NCI-H748 (cell line): ENCODE results near the gene ZC3H12C.
"Not testable (repeated sequence)": the region's sequence is repeated elsewhere in the genome, so short reads cannot be mapped to it uniquely, and the experiment has no call there.

Source experiments
- DNase-seq: peaks from one replicate; lab custom pipeline; 2025; ENCODE audit not compliant: unreplicated experiment; lab: John Stamatoyannopoulos, UW

The ZC3H12C gene

GRCh38 chr11:110176366-110177085, 83.3 kb downstream of the ZC3H12C start:
- DNase-seq = no peak

- no peak for DNase-seq
These were observed 83.9 kb downstream of the ZC3H12C start for GRCh38 chr11:110177086-110177456.

GRCh38 chr11:110179064-110179463, 85.9 kb downstream of the ZC3H12C start:
- no peak for DNase-seq

DNA sequence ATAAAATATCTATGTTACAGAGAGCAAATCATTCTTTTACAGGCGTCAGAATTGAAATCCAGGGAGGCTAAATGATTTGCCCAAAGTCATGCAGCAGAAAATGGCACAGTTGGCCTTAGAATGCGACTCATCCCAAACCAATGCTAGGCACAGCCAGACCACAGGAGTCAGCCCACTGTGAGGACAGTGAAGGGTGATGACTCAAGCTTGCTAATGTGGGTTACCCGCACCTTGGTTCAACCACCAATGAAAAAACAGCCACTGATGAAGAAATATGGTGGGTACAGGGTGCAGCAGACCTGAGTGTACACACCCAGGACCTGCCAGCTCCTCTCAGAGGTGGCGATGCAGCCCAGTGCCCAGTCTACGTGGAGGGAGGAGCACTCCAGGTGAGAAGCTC, 89.7 kb downstream of the ZC3H12C start:
- DNase-seq = no peak

GRCh38 chr11:110184456-110184855, 91.3 kb downstream of the ZC3H12C start:
- DNase-seq = no peak

DNA sequence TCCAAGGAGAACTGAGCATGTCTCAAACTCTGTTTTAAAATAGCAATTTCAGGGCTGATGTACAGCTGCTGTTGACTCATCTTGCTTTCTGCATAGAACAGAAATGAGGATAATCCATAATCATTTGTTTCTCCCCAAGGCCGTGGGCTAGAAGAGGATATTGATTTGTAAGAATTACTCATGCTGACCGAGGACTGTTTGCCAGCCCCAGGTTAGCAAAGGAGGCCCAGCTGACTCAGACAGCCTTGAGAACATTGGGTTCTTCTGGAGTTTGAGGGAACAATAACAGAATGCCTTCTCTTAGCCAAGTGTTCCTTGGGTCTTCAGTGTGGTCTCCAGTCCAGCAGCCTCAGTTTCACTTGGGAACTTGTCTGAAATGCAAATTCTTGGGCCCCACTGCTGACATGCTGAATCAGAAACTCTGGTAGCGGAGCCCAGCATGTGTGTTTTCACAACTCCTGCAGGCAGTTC, 92.0 kb downstream of the ZC3H12C start:
- DNase-seq = no peak

DNA sequence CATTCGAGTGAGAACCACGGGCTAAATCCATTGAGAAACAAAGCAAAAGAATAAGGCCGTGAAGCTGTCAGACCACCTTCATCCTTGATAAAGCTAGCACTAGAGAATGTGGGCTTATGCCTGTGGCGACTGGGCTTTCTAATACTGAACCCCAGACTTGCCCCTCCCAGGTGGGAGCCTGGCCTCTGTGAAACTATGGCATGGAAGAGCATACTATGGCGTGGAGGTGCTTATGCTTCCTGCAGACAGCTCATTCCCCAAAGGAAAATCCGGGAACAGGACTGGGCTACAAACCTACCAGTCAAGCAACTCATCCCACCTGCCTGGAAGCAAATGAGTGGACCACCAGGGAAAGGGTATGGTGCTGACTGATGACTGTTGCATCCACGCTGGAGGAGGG, 92.4 kb downstream of the ZC3H12C start:
- DNase-seq = no peak

DNA sequence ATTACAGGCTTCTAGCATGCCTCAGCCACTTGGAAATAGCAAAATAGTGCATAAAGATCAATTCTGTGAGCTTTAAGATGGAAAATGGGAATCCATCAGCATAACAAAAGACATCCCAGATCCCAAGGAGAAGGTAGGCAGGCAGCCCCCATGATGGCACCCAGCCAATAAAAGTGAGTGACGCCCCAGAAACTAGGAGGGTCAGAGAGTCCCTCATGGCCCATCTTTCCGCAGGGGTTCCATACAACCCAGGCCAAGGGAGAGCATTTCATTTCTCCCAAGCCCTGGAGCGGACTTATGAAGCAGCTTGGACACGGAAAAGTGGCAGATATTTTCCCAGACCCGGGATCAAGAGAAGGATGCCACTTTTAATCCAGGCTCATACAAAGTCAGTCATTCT, 93.3 kb downstream of the ZC3H12C start:
- no peak for DNase-seq

DNA sequence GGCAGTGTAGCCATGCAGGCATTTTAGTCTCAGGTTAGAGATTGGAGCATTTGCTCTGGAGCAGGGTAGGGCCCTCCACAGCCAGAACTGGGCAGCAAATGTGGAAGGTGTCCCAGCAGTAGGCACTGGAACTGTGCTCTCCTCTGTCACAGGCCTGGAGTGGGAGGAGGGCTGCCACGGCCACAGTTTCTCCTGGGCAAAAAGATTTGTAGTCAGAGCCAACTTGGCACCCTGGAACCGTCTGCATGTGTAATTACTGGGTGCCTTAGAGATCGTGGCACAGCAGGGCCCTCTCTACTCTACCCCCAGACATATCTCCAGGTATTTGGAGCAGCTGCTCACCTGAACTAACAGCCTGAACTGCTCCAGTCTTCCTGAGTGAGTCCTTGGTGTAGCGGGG, 93.7 kb downstream of the ZC3H12C start:
- DNase-seq = no peak

DNA sequence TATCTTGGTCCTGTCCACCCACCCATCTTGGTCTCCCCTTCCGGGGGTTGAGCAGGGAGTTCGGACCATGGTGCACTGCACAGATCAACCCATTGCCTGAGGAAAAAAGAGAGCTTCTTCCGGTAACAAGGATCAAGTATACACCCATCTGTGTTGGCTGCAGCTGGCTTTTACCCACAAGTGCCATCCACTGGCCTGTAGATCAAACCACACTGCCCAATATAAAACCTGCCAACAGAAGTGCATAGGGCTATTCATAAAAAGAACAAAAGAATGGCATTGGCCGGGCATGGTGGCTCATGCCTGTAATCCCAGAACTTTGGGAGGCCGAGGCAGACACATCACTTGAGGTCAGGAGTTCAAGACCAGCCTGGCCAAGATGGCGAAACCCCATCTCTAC, 94.5 kb downstream of the ZC3H12C start:
- DNase-seq = no peak

GRCh38 chr11:110190885-110191284, 97.7 kb downstream of the ZC3H12C start:
- DNase-seq = no peak

DNA sequence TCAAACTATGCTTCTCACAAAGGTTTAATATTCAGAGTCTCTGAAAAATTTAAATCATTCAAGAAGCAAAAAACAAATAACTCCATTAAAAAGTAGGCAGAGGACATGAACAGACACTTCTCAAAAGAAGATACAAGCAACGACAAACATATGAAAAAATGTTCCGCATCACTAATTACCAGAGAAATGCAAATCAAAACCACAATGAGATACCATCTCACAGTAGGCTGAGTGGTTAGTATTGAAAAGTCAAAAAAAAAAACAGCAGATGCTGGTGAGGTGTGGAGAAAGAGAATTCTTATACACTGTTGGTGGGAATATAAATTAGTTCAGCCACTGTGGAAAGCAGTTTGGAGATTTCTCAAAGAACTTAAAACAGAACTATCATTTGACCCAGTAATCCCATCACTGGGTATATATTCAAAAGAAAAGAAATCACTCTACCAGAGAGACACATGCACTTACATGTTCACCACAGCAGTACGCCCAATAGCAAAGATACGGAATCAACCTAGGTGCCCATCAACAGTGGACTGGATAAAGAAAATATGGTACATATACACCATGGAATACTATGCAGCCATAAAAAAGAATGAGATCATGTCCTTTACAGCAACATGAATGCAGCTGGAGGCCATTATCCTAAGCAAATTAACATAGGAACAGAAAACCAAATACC, 99.6 kb downstream of the ZC3H12C start:
- DNase-seq = not testable (repeated sequence)

GRCh38 chr11:110194211-110194766, 101.1 kb downstream of the ZC3H12C start:
- DNase-seq = not testable (repeated sequence)

GRCh38 chr11:110196241-110196754, 103.1 kb downstream of the ZC3H12C start:
- DNase-seq = no peak

GRCh38 chr11:110196884-110197420, 103.8 kb downstream of the ZC3H12C start:
- no peak for DNase-seq

DNA sequence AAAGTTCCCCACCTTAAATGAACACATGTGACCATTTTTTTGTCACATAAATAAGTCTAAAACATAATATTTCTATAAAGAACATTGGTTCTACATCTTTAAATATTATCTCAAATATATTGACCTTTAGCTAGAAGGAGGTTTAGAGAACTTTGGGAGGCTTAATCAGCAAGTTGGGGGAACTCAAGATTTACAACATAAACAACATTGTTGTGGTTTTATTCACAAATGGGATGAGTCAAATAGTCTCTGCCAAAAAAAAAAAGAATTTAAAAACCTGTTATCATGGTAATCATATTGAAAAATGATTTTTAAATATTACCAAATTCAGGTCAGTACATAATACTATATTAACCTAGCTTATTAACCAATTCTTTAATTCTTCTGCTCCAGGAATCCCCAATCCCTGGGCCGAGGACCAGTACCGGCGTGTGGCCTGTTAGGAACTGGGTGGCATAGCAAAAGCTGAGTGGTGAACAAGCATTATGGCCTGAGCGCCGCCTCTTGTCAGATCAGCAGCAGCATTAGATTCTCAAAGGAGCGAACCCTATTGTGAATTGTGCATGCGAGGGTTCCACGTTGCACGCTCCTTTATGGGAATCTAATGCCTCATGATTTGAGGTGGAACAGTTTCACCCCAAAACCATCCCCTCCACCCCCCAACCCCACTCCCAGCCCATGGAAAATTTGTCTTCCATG, 105.0 kb downstream of the ZC3H12C start:
- DNase-seq = no peak

GRCh38 chr11:110199184-110199981, 106.2 kb downstream of the ZC3H12C start:
- DNase-seq = no peak

- no peak for DNase-seq
These were observed 107.0 kb downstream of the ZC3H12C start for GRCh38 chr11:110200241-110200640.

GRCh38 chr11:110200836-110201235, 107.6 kb downstream of the ZC3H12C start:
- DNase-seq = no peak

GRCh38 chr11:110207123-110207522, 113.9 kb downstream of the ZC3H12C start:
- DNase-seq = peak; percentile 5
